HG03342 (cell line): ENCODE results near the gene MEX3B.
"Not testable (repeated sequence)": the region's sequence is repeated elsewhere in the genome, so short reads cannot be mapped to it uniquely, and the experiment has no call there.

Experiments
- ATAC-seq: cut with Tn5 transposase; IDR thresholded peaks from one replicate; pipeline ENCODE4 v1.9.1; 2021; ENCODE audit warnings: mild to moderate bottlenecking, moderate library complexity; ENCODE audit not compliant: unreplicated experiment

Gene MEX3B

DNA sequence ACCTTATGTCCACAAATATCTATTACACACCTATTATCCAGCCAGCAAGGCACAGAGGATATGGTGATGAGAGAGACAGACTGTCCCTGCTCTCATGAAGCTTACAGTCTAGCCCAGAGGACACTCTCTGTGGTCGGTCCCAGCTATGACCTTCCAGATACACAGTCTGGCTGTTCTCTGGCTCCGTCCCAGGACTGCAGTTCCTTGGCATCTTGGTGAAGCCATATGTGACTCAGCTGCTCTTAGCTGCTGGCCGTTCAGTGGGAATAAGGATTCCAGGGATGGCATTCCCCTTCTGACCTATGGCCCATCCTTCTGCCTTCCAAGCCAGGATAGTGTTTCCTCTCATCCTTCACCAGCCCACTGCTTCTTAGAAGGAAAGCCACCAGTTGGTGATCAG lies 30.8 kb downstream of the MEX3B start:
- no peak for ATAC-seq

DNA sequence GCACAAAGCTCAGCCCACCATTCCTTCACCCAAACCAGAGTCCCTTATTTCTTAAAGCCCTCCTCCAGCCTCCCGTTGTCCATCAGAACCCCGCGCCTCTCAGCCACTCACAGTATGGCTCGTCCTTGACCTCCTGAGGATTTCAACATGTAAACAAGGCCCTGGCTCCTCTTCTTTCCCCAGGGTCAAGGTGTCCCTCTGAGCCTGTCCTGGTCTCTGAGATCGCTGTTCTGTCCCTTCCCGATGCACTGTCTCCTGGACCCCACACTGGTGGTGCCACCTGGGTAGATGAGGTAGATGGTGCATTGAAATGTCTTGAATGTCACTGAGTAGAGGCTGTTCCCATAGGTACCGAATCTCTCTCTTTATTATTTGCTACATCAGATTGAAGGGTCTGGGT lies 32.9 kb downstream of the MEX3B start:
- no peak for ATAC-seq

DNA sequence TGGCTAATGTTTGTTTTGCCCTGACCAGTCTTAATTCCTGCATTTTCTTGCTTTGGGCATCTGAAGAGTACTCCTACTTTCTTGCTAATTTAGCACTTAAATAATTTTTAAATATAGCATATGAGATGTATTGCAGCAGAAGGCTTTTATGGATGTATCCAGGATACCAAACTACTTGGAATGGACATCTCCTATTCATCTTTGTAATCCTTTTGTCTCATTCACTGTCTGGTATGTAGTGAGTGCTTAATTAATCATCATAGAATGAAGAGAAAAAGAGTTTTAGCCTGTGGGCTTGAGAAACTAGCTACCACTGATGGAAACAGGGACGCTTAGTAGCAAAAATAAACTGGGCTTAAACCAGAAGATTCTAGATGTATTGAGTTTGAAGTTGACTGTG lies 40.6 kb downstream of the MEX3B start:
- ATAC-seq: no peak

DNA sequence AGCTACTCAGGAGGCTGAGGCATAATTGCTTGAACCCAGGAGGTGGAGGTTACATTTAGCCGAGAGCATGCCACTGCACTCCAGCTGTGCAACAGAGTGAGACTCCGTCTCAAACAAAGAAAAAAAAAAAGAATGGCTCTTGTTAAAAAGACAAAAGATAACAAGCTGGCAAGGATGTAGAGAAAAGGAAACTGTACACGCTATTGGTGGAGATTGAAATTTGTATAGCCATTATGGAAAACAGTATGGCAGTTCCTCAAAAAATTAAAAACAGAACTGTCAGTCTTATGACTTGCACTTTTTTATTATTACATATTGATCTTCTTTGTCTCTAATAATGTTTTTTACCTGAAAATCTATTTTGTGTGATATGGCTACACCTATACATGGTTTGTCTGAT lies 41.9 kb downstream of the MEX3B start:
- no peak for ATAC-seq

DNA sequence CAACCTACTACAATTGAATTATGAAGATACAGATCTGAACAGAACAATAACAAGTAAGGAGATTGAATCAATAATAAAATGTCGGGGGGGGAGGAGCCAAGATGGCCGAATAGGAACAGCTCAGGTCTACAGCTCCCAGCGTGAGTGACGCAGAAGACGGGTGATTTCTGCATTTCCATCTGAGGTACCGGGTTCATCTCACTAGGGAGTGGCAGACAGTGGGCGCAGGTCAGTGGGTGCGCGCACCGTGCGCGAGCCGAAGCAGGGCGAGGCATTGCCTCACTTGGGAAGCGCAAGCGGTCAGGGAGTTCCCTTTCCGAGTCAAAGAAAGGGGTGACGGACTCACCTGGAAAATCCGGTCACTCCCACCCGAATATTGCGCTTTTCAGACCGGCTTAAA lies 50.7 kb downstream of the MEX3B start:
- ATAC-seq: not testable (repeated sequence)

DNA sequence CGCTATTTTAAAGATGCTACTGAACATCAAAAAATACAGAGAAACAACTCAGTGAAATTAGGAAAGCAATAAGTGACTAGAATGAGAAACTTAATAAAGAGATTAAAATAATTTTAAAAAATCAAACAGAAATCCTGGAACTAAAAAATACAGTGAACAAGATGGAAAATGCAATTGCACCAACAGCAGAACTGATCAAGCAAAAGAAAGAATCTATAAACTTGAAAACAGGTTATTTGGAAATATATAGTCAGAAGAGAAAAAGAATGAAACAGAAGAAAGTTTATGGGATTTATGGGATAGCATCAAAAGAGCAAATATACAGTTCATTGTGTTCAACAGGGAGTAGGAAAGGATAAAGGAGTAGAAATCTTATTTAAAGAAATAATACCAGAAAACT lies 53.3 kb downstream of the MEX3B start:
- ATAC-seq: no peak
